Fibroblast of the aortic adventitia (primary cell): ENCODE results near the gene TEX30. TPM values are rescaled to one million over a fixed set of nuclear protein-coding genes. Genes with fewer than 3 reads are reported as not detected.

ENCODE experiments used
- DNase-seq: peaks from one replicate; pipeline ENCODE4 v3.0.0-alpha.2; 2010; ENCODE audit warnings: low read depth
- H3K4me3 ChIP-seq: 2 replicates; pipeline ENCODE4 v1.5.1; 2011; ENCODE audit warnings: low read depth, mild to moderate bottlenecking, control low read depth, low read length, moderate library complexity
- total RNA-seq: library from RNA; depleted of rRNA; stranded (reverse); fragments of >200 nt; gene quantifications from 2 replicates; pipeline ENCODE4 v1.2.3, GENCODE V29; 2012; ENCODE audit warnings: low replicate concordance
- TF ChIP-seq, protein P1 (sequence below): IDR thresholded peaks from 2 replicates; pipeline ENCODE4 v1.5.1; 2011; ENCODE audit warnings: mild to moderate bottlenecking, low read length, control low read depth, inconsistent platforms; ENCODE audit not compliant: insufficient read depth

The TEX30 gene
- total RNA-seq, 1 donor: 42.2 TPM

DNA sequence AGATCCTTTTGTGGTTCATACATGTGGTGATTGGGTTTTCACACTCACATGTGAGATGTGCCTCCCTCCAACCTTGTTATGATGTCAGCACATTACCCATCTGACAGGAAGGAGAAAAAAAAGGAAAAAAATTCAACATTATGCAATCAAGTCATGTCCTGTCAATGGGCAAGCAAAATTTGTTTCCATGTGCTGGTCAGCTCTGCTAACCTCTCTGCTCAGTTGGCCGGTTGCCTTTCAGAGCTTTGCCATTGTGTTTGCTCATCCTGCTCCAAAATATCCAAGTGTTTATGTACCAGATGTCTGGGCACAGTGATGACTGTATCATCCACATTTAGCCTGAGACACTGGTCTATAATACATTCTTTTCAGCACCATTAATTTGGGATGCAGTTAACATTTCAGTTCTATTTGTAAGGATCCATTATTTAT, 51.8 kb downstream of the TEX30 start:
- TF ChIP-seq, protein P1, sequence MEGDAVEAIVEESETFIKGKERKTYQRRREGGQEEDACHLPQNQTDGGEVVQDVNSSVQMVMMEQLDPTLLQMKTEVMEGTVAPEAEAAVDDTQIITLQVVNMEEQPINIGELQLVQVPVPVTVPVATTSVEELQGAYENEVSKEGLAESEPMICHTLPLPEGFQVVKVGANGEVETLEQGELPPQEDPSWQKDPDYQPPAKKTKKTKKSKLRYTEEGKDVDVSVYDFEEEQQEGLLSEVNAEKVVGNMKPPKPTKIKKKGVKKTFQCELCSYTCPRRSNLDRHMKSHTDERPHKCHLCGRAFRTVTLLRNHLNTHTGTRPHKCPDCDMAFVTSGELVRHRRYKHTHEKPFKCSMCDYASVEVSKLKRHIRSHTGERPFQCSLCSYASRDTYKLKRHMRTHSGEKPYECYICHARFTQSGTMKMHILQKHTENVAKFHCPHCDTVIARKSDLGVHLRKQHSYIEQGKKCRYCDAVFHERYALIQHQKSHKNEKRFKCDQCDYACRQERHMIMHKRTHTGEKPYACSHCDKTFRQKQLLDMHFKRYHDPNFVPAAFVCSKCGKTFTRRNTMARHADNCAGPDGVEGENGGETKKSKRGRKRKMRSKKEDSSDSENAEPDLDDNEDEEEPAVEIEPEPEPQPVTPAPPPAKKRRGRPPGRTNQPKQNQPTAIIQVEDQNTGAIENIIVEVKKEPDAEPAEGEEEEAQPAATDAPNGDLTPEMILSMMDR: no peak
- peak; percentile 48 for DNase-seq
- H3K4me3 ChIP-seq: no peak overlapping the region

DNA sequence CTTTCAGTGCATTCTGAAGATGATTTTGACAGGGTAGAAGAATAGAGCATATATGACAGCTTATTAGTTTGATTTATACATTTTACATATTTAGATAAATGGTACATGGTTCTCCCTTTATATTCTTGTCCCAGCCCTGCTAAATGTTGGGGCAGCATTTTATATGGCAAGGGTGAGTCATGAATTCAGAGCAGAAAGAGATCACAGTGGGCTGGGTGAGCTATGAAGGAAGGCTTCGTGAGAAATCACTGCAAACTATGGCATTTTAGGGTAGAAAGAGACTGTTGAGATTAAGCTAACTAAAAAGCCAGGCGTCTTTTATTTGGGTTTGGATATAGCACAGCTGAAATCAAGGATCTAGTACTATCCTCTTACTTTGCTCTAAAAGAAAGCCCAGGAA, 54.8 kb downstream of the TEX30 start:
- H3K4me3 ChIP-seq: no peak overlapping the region
- TF ChIP-seq, protein P1: no peak
- DNase-seq: no peak

Other genes starting within 250 kb of the TEX30 start
- 65.7 and 148 TPM in 2 replicates for gene TPP2, start 176.8 kb downstream of the TEX30 start, total RNA-seq
- gene METTL21C, start 78.7 kb downstream of the TEX30 start, total RNA-seq: 1.8 TPM in 1 of 2 replicates, not detected in the other
- 9.6 and 17.8 TPM in 2 replicates for gene POGLUT2, start 25.2 kb upstream of the TEX30 start, total RNA-seq
- gene BIVM, start 25.3 kb upstream of the TEX30 start, total RNA-seq: 31.5 and 44.2 TPM in 2 replicates
- gene ERCC5, start 72.2 kb upstream of the TEX30 start, total RNA-seq: 54.4 and 98.0 TPM in 2 replicates